ENCODE measurements around the gene NDUFC1.
"Not testable (repeated sequence)": the region's sequence is repeated elsewhere in the genome, so short reads cannot be mapped to it uniquely, and the experiment has no call there.

The NDUFC1 gene

DNA sequence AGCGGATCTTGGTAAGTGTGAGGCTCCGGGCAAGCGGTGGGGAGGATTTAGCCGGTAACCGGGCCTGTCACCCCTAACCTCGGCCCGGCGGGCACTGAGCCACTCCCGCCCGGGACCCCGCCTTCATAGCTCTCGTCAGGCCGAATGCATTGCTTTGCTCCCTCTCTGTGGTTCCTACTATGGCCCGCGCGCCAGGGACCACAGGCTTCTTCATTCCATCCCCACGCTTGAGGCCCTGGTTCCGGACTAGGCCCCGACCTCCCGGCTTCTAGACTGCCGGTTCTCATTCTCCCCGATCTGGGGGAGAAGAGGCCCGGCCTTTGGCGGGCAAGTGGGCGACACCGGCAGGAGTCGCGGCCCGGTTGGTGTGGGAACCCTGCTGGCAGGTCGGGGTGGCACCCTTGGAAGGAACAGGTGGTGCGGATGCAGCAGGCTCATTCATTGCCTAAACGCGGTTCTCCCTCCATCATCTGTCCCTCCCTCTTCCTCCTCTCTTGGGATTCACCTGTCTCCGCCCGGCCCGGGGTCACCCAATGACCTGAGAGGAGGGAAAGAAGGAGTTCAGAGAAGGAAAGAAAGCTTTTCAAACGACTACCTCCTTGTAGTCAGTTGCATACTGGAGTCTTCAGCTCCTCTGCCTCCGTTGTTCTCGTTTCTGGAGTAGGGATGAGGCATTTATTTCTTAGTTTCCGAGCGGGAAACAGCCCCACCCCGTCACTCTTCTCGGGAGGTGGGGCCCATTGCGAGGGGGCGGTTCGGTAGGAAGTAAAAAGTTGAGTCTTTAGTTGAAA, at the start of gene NDUFC1:
NDUFC1 (minus strand) TSS at position 657 of the 791 bp plus-strand sequence. CDS start 6,679 bp downstream, outside the sequence.
- no peak for FAIRE-seq

DNA sequence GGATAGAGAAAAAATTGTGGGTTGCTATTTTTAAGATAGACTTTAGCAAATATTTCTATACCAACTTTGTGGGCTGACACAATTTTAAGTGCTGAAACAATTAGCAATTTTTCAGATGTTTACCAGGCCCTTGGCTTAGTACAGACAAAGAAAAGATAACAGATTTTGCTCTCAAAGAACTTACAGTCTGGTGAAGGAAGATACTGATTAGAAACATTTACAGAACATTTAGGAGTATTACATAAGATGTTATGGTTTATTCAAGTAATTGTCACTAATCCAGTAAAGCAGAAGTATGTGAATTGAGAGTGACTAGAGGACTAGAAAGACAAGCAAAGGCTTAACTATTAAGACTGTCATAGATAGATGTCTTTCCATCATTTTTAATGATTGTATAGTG, 35.3 kb upstream of the NDUFC1 start:
- no peak for FAIRE-seq

GRCh38 chr4:139333046-139333445, 30.8 kb upstream of the NDUFC1 start:
- no peak for FAIRE-seq

DNA sequence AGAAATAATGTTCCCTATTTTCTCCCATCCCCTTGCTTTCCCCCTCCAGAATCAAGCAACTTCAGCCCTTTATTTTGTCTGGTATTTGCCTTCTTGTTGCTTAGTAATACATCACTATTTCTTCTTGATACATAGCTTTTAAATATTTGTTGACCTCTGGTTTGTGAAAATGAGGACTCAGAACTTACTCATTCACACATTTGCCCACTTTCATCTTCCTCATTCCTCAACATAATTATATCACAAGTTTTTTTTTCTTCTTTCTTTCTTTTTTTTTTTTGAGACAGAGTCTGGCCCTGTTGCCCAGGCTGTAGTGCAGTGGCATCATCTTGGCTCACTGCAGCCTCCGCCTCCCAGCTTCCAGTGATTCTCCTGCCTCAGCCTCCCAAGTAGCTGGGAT, 28.9 kb upstream of the NDUFC1 start:
- no peak for FAIRE-seq

- FAIRE-seq, result no peak
Measured at GRCh38 chr4:139330283-139330682, 28.0 kb upstream of the NDUFC1 start.

DNA sequence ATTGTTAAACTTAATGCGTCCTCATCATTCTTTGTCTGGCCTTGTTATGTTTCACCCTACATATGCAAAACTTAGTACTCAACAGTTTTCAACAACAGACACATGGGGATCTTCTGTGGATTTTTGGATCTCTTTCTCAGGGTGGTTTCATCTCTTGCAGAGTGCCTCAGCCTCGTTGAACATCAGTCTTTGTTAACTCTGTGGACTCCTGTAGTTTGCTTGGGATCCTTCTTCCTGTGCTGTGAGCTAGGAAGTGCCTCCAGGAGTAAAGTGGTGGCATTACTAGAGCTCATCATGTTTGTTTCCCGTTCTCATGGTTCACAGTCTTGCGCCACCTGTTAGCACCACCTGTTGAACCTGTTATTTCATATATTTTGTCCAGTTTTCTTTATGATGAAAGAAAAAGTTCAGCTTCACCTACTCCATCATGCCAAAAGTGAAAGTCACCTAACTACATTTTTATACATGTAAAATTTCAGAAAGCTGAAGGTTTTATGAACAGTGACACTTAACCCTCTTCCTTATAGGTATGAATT, 27.5 kb upstream of the NDUFC1 start:
- FAIRE-seq, result no peak

GRCh38 chr4:139324620-139325019, 22.3 kb upstream of the NDUFC1 start:
- FAIRE-seq, result no peak

DNA sequence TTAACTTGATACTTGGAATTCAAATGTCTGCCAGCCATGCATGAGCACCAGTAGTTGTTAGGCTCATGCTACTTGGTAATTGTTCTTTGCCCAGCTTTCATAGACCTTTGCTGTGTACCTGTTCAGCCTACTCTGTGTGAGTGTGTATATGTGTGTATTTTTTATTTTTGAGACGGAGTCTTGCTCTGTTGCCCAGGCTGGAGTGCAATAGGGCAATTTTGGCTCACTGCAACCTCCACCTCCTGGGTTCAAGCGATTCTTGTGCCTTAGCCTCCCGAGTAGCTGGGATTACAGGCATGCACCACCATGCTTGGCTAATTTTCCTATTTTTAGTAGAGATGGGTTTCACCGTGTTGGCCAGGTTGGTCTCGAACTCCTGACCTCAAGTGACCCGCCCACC, 20.3 kb upstream of the NDUFC1 start:
- FAIRE-seq, result not testable (repeated sequence)

- FAIRE-seq, result not testable (repeated sequence)
Measured at GRCh38 chr4:139322070-139322469, 19.8 kb upstream of the NDUFC1 start.

GRCh38 chr4:139319571-139319970, 17.3 kb upstream of the NDUFC1 start:
- no peak for FAIRE-seq

DNA sequence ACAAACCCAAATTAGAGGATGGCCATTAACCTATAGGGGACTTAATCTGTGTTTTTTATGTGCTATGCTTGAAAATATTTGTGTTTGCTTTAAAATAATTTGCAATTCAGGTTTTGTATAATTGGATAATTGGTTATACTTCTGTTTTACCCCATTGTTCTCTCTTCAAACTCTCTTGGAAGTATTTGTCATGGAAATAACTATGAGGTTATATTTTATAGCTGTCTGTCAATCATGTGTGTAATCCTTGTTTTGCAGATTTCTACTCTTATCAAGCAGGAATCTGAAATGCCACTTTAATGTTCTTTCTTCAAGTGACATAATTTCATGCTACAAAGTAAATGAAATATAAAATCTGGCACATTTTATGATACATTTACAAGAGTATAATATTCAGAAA, 15.4 kb upstream of the NDUFC1 start:
- FAIRE-seq, result no peak

DNA sequence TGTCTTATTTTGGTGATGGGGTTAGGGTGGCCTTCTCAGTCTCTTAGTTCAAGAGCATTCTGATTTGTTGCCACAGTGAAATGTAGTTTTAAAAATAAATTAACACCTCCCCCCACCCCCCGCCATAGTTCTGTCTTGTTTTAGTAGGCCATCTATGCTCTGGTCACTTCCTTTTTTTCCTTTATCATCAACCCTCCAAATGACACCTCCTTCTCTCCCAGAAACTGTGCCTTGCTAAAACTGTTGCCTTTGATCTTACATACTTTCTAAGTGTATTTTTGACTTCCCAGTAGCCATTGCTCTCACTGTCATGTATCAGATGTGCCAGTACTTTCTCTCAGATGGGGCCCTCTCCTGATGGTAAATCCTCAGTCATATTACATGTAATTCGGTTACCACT, 14.5 kb upstream of the NDUFC1 start:
- no peak for FAIRE-seq

DNA sequence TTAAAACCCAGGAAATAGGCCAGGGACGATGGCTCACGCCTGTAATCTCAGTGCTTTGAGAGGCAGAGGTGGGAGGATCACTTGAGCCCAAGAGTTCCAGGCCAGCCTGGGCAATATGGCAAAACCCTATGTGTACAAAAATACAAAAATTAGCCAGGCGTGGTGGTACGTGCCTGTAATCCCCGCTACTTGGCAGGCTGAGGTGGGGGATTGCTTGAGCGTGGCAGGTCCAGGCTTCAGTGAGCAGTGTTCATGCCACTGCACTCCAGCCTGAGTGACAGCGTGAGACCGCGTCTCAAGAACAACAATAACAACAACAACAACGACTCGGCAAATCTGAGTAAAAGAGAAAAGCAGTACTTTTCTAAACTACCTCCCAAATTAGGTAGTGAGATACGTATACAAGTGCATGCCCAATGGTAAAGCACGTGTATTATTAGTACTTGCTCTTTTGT, 13.0 kb upstream of the NDUFC1 start:
- FAIRE-seq, result no peak

- no peak for FAIRE-seq
Measured at GRCh38 chr4:139314047-139314800, 11.9 kb upstream of the NDUFC1 start.

GRCh38 chr4:139313414-139313813, 11.1 kb upstream of the NDUFC1 start:
- FAIRE-seq, result not testable (repeated sequence)

DNA sequence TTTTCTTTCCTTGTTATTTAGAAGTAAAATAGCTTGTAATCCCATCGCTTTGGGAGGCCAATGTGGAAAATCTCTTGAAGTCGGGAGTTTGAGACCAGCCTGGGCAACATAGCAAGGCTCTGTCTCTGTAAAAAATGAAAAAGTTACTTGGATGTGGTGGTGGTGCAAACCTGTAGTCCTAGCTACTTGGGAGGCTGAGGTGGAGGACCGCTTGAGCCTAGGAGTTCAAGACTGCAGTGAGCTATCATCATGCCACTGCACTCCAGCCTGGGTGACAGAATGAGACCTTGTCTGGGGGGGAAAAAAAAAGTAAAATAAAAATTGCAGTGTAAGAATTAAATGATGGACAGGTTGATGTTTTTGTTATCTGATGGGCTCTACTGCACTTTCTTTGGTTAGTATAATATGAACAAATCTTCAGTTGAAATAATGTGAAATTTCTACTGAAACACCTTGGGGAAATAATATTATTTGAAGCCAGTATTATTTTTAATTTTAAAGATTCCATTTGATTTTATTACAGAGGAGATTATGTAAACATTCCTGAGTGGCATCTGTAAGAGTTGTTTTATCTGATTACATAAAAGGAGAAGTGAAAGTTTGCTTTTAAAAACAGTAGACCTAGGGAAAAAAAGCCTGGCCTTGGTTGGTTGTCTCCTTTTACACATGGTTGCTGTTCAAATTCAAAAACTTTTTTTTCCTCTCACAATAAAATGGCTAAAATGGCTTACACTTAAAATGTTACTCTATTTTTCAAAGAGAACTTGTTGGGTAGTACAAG, 10.5 kb upstream of the NDUFC1 start:
- no peak for FAIRE-seq

DNA sequence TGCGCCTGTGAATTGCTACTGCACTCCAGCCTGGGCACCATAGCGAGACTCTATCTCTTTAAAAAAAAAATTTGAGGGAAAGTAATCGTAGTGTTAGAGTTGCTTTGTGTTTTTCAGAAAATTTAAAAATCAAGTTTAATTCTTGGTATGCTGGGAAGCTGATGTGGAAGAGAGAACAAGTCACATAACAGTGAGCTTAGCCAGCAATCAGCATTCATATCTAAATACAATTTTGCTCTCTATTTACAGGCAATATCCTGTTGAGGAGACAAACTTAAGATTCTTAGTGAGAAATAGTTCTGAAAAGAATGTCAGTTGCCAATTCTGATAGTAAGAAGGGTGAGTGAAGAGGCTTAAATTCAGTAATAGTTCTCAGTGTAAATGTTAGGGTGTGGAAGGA, 9.6 kb upstream of the NDUFC1 start:
- FAIRE-seq, result no peak

GRCh38 chr4:139304920-139305319, 2.6 kb upstream of the NDUFC1 start:
- no peak for FAIRE-seq

GRCh38 chr4:139301113-139301820, 1.0 kb downstream of the NDUFC1 start, which contains the start of gene NAA15:
Gene NAA15, plus strand, starts transcription at chr4:139301505. Its CDS starts 273 bp downstream, at chr4:139301778.
- FAIRE-seq, result peak; percentile 94

DNA sequence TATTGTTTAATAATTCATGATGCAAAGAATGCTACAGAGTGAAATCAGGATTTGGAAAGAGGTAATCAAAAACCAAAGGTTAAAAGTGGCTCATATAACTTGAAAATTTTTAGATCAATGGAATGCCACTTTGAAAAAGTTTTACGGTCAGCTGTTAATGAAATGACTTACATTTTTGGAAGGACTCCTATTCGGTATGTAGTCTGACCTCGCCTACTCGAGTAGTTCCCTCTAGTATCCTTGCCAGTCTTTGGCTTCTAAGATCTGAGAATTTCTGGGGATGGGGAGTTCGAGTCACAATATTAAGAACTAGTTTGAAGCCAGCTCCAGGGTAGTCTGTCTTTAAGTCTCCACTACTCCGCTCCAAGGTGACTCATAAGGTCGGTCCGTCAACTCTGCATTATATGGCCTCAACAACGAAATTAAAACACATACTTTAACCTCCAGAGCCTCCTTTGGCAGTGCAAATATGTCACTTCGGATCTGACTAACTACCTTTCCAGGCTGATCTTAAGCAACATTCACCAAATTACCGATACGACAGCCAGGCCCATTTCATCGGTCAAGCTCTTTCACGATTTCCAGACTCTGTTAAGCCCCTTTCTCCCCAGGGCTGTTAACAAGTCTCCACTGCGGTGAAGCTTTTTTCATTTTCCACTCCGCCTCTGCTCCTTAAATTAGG, 1.7 kb downstream of the NDUFC1 start:
- FAIRE-seq, result no peak

- FAIRE-seq, result no peak
Measured at GRCh38 chr4:139299536-139299935, 2.7 kb downstream of the NDUFC1 start.

- no peak for FAIRE-seq
Measured at GRCh38 chr4:139297001-139297410, 5.3 kb downstream of the NDUFC1 start.
